PC-9 (cell line): ENCODE measurements around the gene CD226. TPM values are rescaled to one million over a fixed set of nuclear protein-coding genes. Genes with fewer than 3 reads are reported as not detected.

Source experiments
- BruUV-seq: library from RNA; stranded (reverse); fragments of 400-500 nt; replicated peaks from 2 replicates; lab custom pipeline; 2021; lab: Mats Ljungman, UMichigan
- CTCF ChIA-PET: fragments of 300-600 bp; sonication (Branson Sonifier 250); formaldehyde crosslinking; loops from one replicate; lab custom pipeline; 2022; ENCODE audit warnings: antibody characterized with exemption; lab: Charles Lee
- POLR2A ChIA-PET: fragments of 300-600 bp; sonication (Branson Sonifier 250); formaldehyde crosslinking; loops from one replicate; lab custom pipeline; 2022; ENCODE audit warnings: antibody characterized with exemption; ENCODE audit not compliant: unreplicated experiment; lab: Charles Lee
- DNase-seq, 2 experiments: peaks; one replicate each; pipeline versions ENCODE4 v3.0.0 to v3.0.0-alpha.2; 2015 to 2022; ENCODE audit warnings: mixed read lengths in 1 of 2
- H2AFZ ChIP-seq: fragments of 200-600 bp; sonication (generic); 2 replicates; pipeline ENCODE4 v1.8.1; 2017; ENCODE audit warnings: antibody characterized with exemption
- H3F3A ChIP-seq: fragments of 200-600 bp; sonication (generic); 2 replicates; pipeline ENCODE4 v1.8.1; 2017; ENCODE audit warnings: antibody characterized with exemption, mild to moderate bottlenecking, low read depth; ENCODE audit not compliant: insufficient read depth
- H3K27ac ChIP-seq: fragments of 200-600 bp; sonication (generic); 2 replicates; pipeline ENCODE4 v1.6.1; 2016; ENCODE audit warnings: mixed run types
- H3K27me3 ChIP-seq: fragments of 200-600 bp; sonication (generic); 2 replicates; pipeline ENCODE4 v1.6.1; 2016; ENCODE audit warnings: low read depth, mixed run types; ENCODE audit not compliant: insufficient read depth
- H3K36me3 ChIP-seq: fragments of 200-600 bp; sonication (generic); 2 replicates; pipeline ENCODE4 v1.6.1; 2016; ENCODE audit warnings: low read depth, mixed run types
- H3K4me1 ChIP-seq: fragments of 200-600 bp; sonication (generic); replicated peaks from 2 replicates; pipeline ENCODE4 v1.6.1; 2016; ENCODE audit warnings: mixed run types; ENCODE audit not compliant: insufficient read depth
- H3K4me2 ChIP-seq: fragments of 200-600 bp; sonication (generic); 2 replicates; pipeline ENCODE4 v1.6.1; 2017; ENCODE audit warnings: mixed run types
- H3K4me3 ChIP-seq: fragments of 200-600 bp; sonication (generic); 2 replicates; pipeline ENCODE4 v1.6.1; 2016; ENCODE audit warnings: mixed run types
- H3K79me2 ChIP-seq: fragments of 200-600 bp; sonication (generic); 2 replicates; pipeline ENCODE4 v1.6.1; 2017; ENCODE audit warnings: low read depth, mixed run types
- H3K9me2 ChIP-seq: fragments of 200-600 bp; sonication (generic); 2 replicates; pipeline ENCODE4 v1.8.1; 2017; ENCODE audit warnings: mild to moderate bottlenecking; ENCODE audit not compliant: insufficient read depth
- H3K9me3 ChIP-seq: fragments of 200-600 bp; sonication (generic); 2 replicates; pipeline ENCODE4 v1.8.1; 2016; ENCODE audit warnings: low read depth; ENCODE audit not compliant: insufficient read depth
- H4K20me1 ChIP-seq: fragments of 200-600 bp; sonication (generic); 2 replicates; pipeline ENCODE4 v1.8.1; 2017; ENCODE audit not compliant: insufficient read depth
- EZH2 ChIP-seq: fragments of 200-600 bp; sonication (generic); IDR thresholded peaks from 2 replicates; pipeline ENCODE4 v1.8.0; 2017; ENCODE audit warnings: antibody characterized with exemption, low read depth
- intact Hi-C: fragments of 100-400 bp; cut with micrococcal nuclease; formaldehyde crosslinking; loops from one replicate; pipeline ENCODE4 v1.10.0; 2022; ENCODE audit not compliant: unreplicated experiment
- total RNA-seq: library from RNA; stranded (reverse); gene quantifications from 2 replicates; pipeline ENCODE4 v1.2.3, GENCODE V29; 2021
- TF ChIP-seq, protein P1 (sequence below): fragments of 200-600 bp; sonication (generic); conservative IDR thresholded peaks from 2 replicates; pipeline ENCODE4 v1.6.1; 2017; ENCODE audit warnings: mixed run types, antibody characterized with exemption, mild to moderate bottlenecking, moderate library complexity

Gene CD226
- total RNA-seq, 1 experiment from 2014 or later, result 0.13 TPM

DNA sequence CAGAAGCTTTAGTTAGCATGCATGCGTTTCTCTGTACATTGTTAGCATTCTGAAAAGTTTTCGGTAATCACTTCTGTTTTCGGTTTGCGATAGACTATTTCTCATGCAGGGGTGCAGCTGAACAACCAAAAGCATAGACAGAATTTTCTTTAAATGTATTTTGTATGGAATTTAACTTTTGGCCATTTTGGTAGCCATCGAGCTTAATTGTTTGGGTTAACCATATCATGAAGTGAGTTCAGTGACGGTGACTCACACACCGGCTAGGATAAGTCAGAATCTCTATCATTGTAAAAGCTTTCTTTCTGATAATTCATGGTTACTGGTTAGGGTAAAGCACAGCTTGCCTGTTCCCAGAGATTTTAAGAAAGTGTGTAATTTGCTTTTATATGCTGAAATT lies 107.2 kb downstream of the CD226 start:
- H3K4me2 ChIP-seq, result no peak overlapping the region
- no peaks in the 10 kb centered on the region for H3F3A ChIP-seq
- no peak overlapping the region for H3K27ac ChIP-seq
- H3K9me3 ChIP-seq, result no peaks in the 10 kb centered on the region
- no peak overlapping the region for H2AFZ ChIP-seq
- POLR2A ChIA-PET, result no interaction called here
- H3K79me2 ChIP-seq, result no peaks in the 10 kb centered on the region
- TF ChIP-seq, protein P1, sequence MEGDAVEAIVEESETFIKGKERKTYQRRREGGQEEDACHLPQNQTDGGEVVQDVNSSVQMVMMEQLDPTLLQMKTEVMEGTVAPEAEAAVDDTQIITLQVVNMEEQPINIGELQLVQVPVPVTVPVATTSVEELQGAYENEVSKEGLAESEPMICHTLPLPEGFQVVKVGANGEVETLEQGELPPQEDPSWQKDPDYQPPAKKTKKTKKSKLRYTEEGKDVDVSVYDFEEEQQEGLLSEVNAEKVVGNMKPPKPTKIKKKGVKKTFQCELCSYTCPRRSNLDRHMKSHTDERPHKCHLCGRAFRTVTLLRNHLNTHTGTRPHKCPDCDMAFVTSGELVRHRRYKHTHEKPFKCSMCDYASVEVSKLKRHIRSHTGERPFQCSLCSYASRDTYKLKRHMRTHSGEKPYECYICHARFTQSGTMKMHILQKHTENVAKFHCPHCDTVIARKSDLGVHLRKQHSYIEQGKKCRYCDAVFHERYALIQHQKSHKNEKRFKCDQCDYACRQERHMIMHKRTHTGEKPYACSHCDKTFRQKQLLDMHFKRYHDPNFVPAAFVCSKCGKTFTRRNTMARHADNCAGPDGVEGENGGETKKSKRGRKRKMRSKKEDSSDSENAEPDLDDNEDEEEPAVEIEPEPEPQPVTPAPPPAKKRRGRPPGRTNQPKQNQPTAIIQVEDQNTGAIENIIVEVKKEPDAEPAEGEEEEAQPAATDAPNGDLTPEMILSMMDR, result no peak
- TF ChIP-seq EZH2, result no peak
- no peak overlapping the region for H3K4me3 ChIP-seq
- H3K9me2 ChIP-seq, result no peaks in the 10 kb centered on the region
- intact Hi-C loops, result no loop called here
- no peaks in the 10 kb centered on the region for H3K4me1 ChIP-seq
- no peaks in the 10 kb centered on the region for H3K36me3 ChIP-seq
- DNase-seq, result no peak
- no TSS peak for BruUV-seq
- H4K20me1 ChIP-seq, result no peaks in the 10 kb centered on the region
- CTCF ChIA-PET, result no interaction called here
- H3K27me3 ChIP-seq, result no peaks in the 10 kb centered on the region

DNA sequence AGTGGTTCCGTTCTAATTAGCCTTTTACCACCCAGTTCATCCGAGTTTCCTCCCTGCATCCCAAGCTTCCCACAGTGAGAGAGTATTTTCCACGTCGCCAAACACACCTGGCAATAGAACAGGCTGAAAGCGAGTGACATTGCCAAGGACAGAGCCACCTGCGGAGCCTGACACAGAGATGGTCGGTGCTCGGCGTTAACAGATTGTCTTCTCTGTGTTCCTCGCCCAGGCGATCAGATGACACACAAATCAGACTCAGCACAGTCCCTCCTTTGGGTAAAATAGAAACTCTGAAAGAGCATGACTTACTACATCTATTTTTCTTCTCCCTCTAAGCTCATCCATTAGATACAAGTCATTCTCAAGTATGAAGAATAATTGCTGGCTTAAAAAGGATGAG lies 107.7 kb downstream of the CD226 start:
- Histone ChIP-seq H3K9me2 (no peaks in the 10 kb centered on the region), H3K4me2 (no peak overlapping the region), H4K20me1 (no peaks in the 10 kb centered on the region), H3F3A (no peaks in the 10 kb centered on the region), H3K9me3 (no peaks in the 10 kb centered on the region), H3K27me3 (no peaks in the 10 kb centered on the region), H3K79me2 (no peaks in the 10 kb centered on the region), H2AFZ (no peak overlapping the region), H3K27ac (no peak overlapping the region), H3K4me1 (no peaks in the 10 kb centered on the region), H3K4me3 (no peak overlapping the region), H3K36me3 (no peaks in the 10 kb centered on the region)
- intact Hi-C loops, result no loop called here
- TF ChIP-seq, protein P1, result no peak
- no peak for TF ChIP-seq EZH2
- ChIA-PET CTCF (no interaction called here), POLR2A (no interaction called here)
- DNase-seq, result no peak
- BruUV-seq, result no TSS peak

- intact Hi-C loops, result no loop called here
Observed at GRCh38 chr18:69839497-69839896, 108.2 kb downstream of the CD226 start.

More at GRCh38 chr18:69839497-69839896, 108.2 kb downstream of the CD226 start:
- no peaks in the 10 kb centered on the region for H3K9me3 ChIP-seq
- ChIA-PET CTCF (no interaction called here), POLR2A (no interaction called here)
- no peak overlapping the region for H3K4me2 ChIP-seq
- H3K27me3 ChIP-seq, result no peaks in the 10 kb centered on the region
- H3K4me1 ChIP-seq, result no peaks in the 10 kb centered on the region
- no TSS peak for BruUV-seq
- no peak overlapping the region for H3K27ac ChIP-seq
- no peaks in the 10 kb centered on the region for H3K79me2 ChIP-seq
- TF ChIP-seq EZH2, result no peak
- TF ChIP-seq, protein P1, result no peak
- no peak overlapping the region for H2AFZ ChIP-seq
- no peaks in the 10 kb centered on the region for H3K36me3 ChIP-seq
- H3K9me2 ChIP-seq, result no peaks in the 10 kb centered on the region
- H3F3A ChIP-seq, result no peaks in the 10 kb centered on the region
- no peak overlapping the region for H3K4me3 ChIP-seq
- no peak for DNase-seq
- no peaks in the 10 kb centered on the region for H4K20me1 ChIP-seq
